K562 (cell line): ENCODE measurements around the gene ZFPM1. TPM values are rescaled to one million over a fixed set of nuclear protein-coding genes. Genes with fewer than 3 reads are reported as not detected.

Experiments used
- ATAC-seq: fragments of 200-7000 bp; cut with Tn5 transposase; 3 replicates; pipeline ENCODE4 v1.9.1; 2020; ENCODE audit warnings: moderate library complexity
- BruUV-seq: library from RNA; stranded (reverse); fragments of 400-500 nt; replicated peaks from 2 replicates; lab custom pipeline; 2021; lab: Mats Ljungman, UMichigan
- CTCF ChIA-PET: fragments of 300-600 bp; formaldehyde crosslinking; extraction: SDS; loops from one replicate; lab custom pipeline; 2021; ENCODE audit warnings: low intra/inter-chr PET ratio; lab: Yijun Ruan, JAX
- POLR2A ChIA-PET: fragments of 300-600, 350-650 bp; sonication (Branson Sonifier 250); formaldehyde crosslinking; extraction: SDS; loops from one replicate; lab custom pipeline; 2021; ENCODE audit warnings: antibody characterized with exemption, inconsistent platforms; lab: Yijun Ruan, JAX
- DNase-seq, 4 experiments: peaks; one replicate each; pipeline versions ENCODE4 v3.0.0 to v3.0.0-alpha.2; 2011 to 2018; ENCODE audit warnings: low spot score in 3 of 4, mixed read lengths in 3 of 4; ENCODE audit errors: extremely low read depth in 1 of 4
- FAIRE-seq: peaks from 2 replicates; lab custom pipeline; 2011; peaks lifted over from hg19 to GRCh38; lab: Jason Lieb, UNC
- H2AFZ ChIP-seq: 2 replicates; pipeline ENCODE4 v1.6.0; 2011; ENCODE audit warnings: low read depth, low read length, control low read depth, inconsistent platforms
- H3K27ac ChIP-seq: fragments of 200-600 bp; 3 replicates; pipeline ENCODE4 v1.8.0; 2011; ENCODE audit warnings: low read depth, mild to moderate bottlenecking, control low read depth, inconsistent platforms, low read length, moderate library complexity, mixed read lengths; ENCODE audit errors: extremely low read depth
- H3K27me3 ChIP-seq, 2 experiments: fragments of 300-600 bp in 1 of 2; 2 replicates in 1 of 2; 3 replicates in 1 of 2; pipeline versions ENCODE4 v1.6.0 to v1.8.0; 2011; ENCODE audit warnings: inconsistent platforms in 2 of 2, low read length in 2 of 2, mild to moderate bottlenecking in 1 of 2, mixed read lengths in 1 of 2, moderate library complexity in 1 of 2; ENCODE audit not compliant: control insufficient read depth in 2 of 2, insufficient read depth in 2 of 2
- H3K36me3 ChIP-seq: fragments of 300-600 bp; 3 replicates; pipeline ENCODE4 v1.8.0; 2011; ENCODE audit warnings: mild to moderate bottlenecking, low read length, inconsistent platforms; ENCODE audit not compliant: control insufficient read depth, insufficient read depth
- H3K4me1 ChIP-seq, 2 experiments: fragments of 200-600 bp in 1 of 2; replicated peaks in 1 of 2; 2 replicates in 1 of 2; 3 replicates in 1 of 2; pipeline versions ENCODE4 v1.5.1 to v1.8.0; 2011; ENCODE audit warnings: inconsistent platforms in 2 of 2, low read length in 2 of 2, mild to moderate bottlenecking in 1 of 2, mixed read lengths in 1 of 2, moderate library complexity in 1 of 2; ENCODE audit not compliant: control insufficient read depth in 2 of 2, insufficient read depth in 2 of 2
- H3K4me2 ChIP-seq: 2 replicates; pipeline ENCODE4 v1.6.1; 2011; ENCODE audit warnings: low read length, control low read depth, inconsistent platforms, mixed read lengths; ENCODE audit not compliant: insufficient read depth
- H3K4me3 ChIP-seq: fragments of 200-600 bp; sonication (generic), shearing (Covaris generic); 2 replicates; pipeline ENCODE4 v1.5.1; 2016; ENCODE audit warnings: control low read depth, inconsistent platforms
- H3K79me2 ChIP-seq: fragments of 200-600 bp; 3 replicates; pipeline ENCODE4 v1.8.0; 2011; ENCODE audit warnings: low read length, inconsistent platforms; ENCODE audit not compliant: control insufficient read depth, insufficient read depth
- H3K9ac ChIP-seq, 2 experiments: 2 replicates each; pipeline versions ENCODE4 v1.6.0 to v1.6.1; 2011; ENCODE audit warnings: low read depth in 2 of 2, low read length in 2 of 2, control low read depth in 1 of 2, inconsistent platforms in 1 of 2, mild to moderate bottlenecking in 1 of 2, mixed read lengths in 1 of 2; ENCODE audit not compliant: insufficient read depth in 1 of 2
- H3K9me1 ChIP-seq: one replicate; pipeline ENCODE4 v1.6.0; 2011; ENCODE audit warnings: inconsistent platforms, mild to moderate bottlenecking, low read length, moderate library complexity; ENCODE audit not compliant: control insufficient read depth, insufficient read depth
- H3K9me3 ChIP-seq: replicated peaks from 2 replicates; pipeline ENCODE4 v1.5.1; 2011; ENCODE audit warnings: low read depth, low read length, inconsistent platforms; ENCODE audit not compliant: control insufficient read depth, insufficient read depth
- H4K20me1 ChIP-seq: replicated peaks from 2 replicates; pipeline ENCODE4 v1.6.1; 2011; ENCODE audit warnings: low read length, inconsistent platforms, mixed read lengths; ENCODE audit not compliant: control insufficient read depth, insufficient read depth
- DMBX1 ChIP-seq: fragments of 250-450 bp; sonication (Bioruptor Pico); IDR thresholded peaks from 2 replicates; pipeline ENCODE4 v1.8.0; 2022; ENCODE audit warnings: inconsistent platforms, mild to moderate bottlenecking, moderate library complexity, borderline replicate concordance
- GABPB1 ChIP-seq: sonication (generic); formaldehyde crosslinking; IDR thresholded peaks from 2 replicates; pipeline ENCODE4 v1.8.0; 2022; ENCODE audit warnings: mild to moderate bottlenecking, missing genetic modification reagents
- HMGN3 ChIP-seq: IDR thresholded peaks from 2 replicates; pipeline ENCODE4 v1.6.1; 2011; ENCODE audit warnings: borderline replicate concordance, low read depth, mild to moderate bottlenecking, mixed read lengths, low read length; ENCODE audit not compliant: insufficient read length; ENCODE audit errors: extremely low read depth
- ZNF316 ChIP-seq: fragments of 450-650 bp; IDR thresholded peaks from 2 replicates; pipeline ENCODE4 v1.6.1; 2016
- WGBS: fragments of 100-300 bp; shearing (Covaris generic); methylation state at CpG from one replicate; pipeline ENCODE4 v1.1.6; 2016; ENCODE audit warnings: low coverage, mixed read lengths; ENCODE audit not compliant: insufficient coverage; ENCODE audit errors: missing lambda C conversion rate; 5-methylcytosine and 5-hydroxymethylcytosine counted together
- in situ Hi-C: fragments of 300-500 bp; cut with MboI; formaldehyde crosslinking; loops from 4 replicates; pipeline ENCODE4 v1.15.0; 2018; ENCODE audit warnings: inconsistent platforms, mixed read lengths
- intact Hi-C: fragments of 100-400 bp; cut with micrococcal nuclease; formaldehyde crosslinking; loops from 2 replicates; pipeline ENCODE4 v1.14.2; 2022
- polyA plus RNA-seq, 8 experiments: library from polyadenylated mRNA; depleted of rRNA in 4 of 8; stranded (reverse) in 5 of 8; unstranded in 3 of 8; fragments of >200 nt; fragmentation: Nextera tagmentation in 2 of 8; fragmentation: Illumina TruSeq in 1 of 8; extraction: Ambion mirVana in 2 of 8; extraction: Trizol in 1 of 8; gene quantifications; 2 replicates each; pipeline versions ENCODE4 v1.2.1 to v1.2.3, GENCODE V29; 2011 to 2014; ENCODE audit warnings: inconsistent platforms in 1 of 8, missing spikeins in 1 of 8
- total RNA-seq, 7 experiments: library from RNA; depleted of rRNA in 6 of 7; stranded (reverse); fragments of >200 nt in 6 of 7; fragmentation: Illumina TruSeq in 2 of 7; extraction: Trizol in 2 of 7; gene quantifications; 2 replicates each; pipeline versions ENCODE4 v1.2.1 to v1.2.3, GENCODE V29; 2011 to 2021; ENCODE audit warnings: low replicate concordance in 1 of 7
- TF ChIP-seq, protein P1 (sequence below): fragments of 200-800 bp; sonication (Bioruptor generic); IDR thresholded peaks from 2 replicates; pipeline ENCODE4 v1.6.1; 2017; ENCODE audit warnings: missing genetic modification characterization, missing compliant biosample characterization
- TF ChIP-seq, protein P2 (sequence below), 2 experiments: IDR thresholded peaks; 2 replicates each; pipeline ENCODE4 v1.6.1; 2012; ENCODE audit warnings: improper control_type of control experiment in 2 of 2, low read depth in 2 of 2, low read length in 2 of 2, borderline replicate concordance in 1 of 2
- TF ChIP-seq, protein P3 (sequence below): IDR thresholded peaks from 2 replicates; pipeline ENCODE4 v1.6.1; 2011; ENCODE audit warnings: borderline replicate concordance, low read depth, mild to moderate bottlenecking, moderate library complexity, low read length; ENCODE audit not compliant: insufficient read depth, poor library complexity, severe bottlenecking
- TF ChIP-seq, protein P4 (sequence below): sonication (generic); formaldehyde crosslinking; IDR thresholded peaks from 2 replicates; pipeline ENCODE4 v1.8.1; 2023; ENCODE audit warnings: mild to moderate bottlenecking, missing genetic modification reagents

Gene ZFPM1
- total and polyA plus RNA-seq, 9 of the 15 experiments (the other 6 are each of a cell fraction or from before 2014, with no cell fraction given), result 0.03 to 35.9 (median 1.4) TPM

DNA sequence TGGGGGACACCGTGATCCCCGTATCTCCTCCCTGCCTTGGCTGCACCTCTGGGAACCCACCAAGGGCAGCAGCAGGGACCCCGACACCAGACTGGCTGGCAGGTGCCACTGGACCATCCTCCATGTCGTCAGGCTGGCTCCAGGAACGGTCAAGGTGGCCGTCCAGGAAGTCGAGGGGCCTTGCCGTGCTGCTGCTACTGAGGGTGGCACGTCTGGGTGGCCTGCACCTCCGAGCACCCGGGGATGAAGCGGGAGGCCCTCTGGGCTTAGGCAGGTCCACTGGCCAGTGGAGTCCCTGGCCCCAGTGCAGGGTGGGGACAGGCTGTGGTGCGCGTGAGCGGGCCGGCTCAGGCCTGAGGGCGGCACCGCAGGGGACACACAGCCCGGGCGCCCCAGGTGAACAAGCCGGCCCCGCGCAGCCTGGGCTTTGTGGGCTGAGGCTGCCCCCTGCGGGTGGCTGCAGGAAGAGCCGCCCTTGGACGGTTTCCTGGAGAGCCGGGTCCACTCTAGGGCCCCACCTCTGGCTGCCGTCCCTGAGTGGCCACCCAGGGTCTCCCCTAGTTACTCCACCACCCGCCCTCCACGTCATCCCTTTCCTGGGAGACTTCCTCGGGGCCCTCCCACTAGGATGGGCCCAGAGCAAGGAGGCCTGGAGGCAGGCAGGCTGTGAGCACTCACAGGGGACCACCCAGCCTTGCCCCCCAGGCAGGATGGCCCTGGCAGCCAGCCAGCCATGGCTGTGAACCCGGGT lies 74.3 kb downstream of the ZFPM1 start:
- Histone ChIP-seq H3K4me3 (no peak overlapping the region), H3K4me2 (no peak overlapping the region), H3K4me1 (peaks cover 40 to 100% of the 10 kb centered on the region in 2 experiments), H2AFZ (peak overlapping the region; percentile 48), H3K9me3 (no peaks in the 10 kb centered on the region), H3K27me3 (no peaks in the 10 kb centered on the region), H3K27ac (no peak overlapping the region), H3K9ac (peak overlapping the region in 1 of 2 experiments; percentile 86; a peak in 2 of 4 replicates), H3K79me2 (peaks cover 5% of the 10 kb centered on the region; the same call in 1 of the 3 replicates), H3K36me3 (peaks cover 66% of the 10 kb centered on the region; the same call in 2 of the 3 replicates), H4K20me1 (peaks cover 3% of the 10 kb centered on the region; the same call in 1 of the 2 replicates), H3K9me1 (no peaks in the 10 kb centered on the region)
- FAIRE-seq (no peak), DNase-seq (peak; percentile 88 to 93 (median 90)), ATAC-seq (peak; percentile 88)
- WGBS, result 45% methylated on average over 30 of the region's 32 CpGs
- in situ Hi-C loops, result loop anchor here (10.0 kb wide), 1 partner anchor 83 kb away; no protein-coding TSS in a partner anchor
- ChIA-PET CTCF (interaction anchor here (0.6 to 6.2 kb wide), 10 partner anchors 35 to 1202 kb away, joined by 3 to 108 read pairs (median 4); no protein-coding TSS in a partner anchor), POLR2A (interaction anchor here (0.7 to 2.0 kb wide), 3 partner anchors 9 to 92 kb away, joined by 3 to 7 read pairs (median 3); no protein-coding TSS in a partner anchor)
- intact Hi-C loops, result loop anchor here (1.0 to 5.0 kb wide), 3 partner anchors 35 to 84 kb away; no protein-coding TSS in a partner anchor
- BruUV-seq, result no TSS peak
- TF ChIP-seq, protein P1, sequence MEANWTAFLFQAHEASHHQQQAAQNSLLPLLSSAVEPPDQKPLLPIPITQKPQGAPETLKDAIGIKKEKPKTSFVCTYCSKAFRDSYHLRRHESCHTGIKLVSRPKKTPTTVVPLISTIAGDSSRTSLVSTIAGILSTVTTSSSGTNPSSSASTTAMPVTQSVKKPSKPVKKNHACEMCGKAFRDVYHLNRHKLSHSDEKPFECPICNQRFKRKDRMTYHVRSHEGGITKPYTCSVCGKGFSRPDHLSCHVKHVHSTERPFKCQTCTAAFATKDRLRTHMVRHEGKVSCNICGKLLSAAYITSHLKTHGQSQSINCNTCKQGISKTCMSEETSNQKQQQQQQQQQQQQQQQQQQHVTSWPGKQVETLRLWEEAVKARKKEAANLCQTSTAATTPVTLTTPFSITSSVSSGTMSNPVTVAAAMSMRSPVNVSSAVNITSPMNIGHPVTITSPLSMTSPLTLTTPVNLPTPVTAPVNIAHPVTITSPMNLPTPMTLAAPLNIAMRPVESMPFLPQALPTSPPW (CRISPR knock-in tag), result peak; percentile 52
- no peak for TF ChIP-seq ZNF316
- TF ChIP-seq, protein P2, sequence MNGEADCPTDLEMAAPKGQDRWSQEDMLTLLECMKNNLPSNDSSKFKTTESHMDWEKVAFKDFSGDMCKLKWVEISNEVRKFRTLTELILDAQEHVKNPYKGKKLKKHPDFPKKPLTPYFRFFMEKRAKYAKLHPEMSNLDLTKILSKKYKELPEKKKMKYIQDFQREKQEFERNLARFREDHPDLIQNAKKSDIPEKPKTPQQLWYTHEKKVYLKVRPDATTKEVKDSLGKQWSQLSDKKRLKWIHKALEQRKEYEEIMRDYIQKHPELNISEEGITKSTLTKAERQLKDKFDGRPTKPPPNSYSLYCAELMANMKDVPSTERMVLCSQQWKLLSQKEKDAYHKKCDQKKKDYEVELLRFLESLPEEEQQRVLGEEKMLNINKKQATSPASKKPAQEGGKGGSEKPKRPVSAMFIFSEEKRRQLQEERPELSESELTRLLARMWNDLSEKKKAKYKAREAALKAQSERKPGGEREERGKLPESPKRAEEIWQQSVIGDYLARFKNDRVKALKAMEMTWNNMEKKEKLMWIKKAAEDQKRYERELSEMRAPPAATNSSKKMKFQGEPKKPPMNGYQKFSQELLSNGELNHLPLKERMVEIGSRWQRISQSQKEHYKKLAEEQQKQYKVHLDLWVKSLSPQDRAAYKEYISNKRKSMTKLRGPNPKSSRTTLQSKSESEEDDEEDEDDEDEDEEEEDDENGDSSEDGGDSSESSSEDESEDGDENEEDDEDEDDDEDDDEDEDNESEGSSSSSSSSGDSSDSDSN (IDR thresholded peaks at IDR 0.05; ENCODE audit: borderline replicate concordance in 1 of 2, low read depth in 2 of 2, low read length in 2 of 2), result no peak
- TF ChIP-seq, protein P3, sequence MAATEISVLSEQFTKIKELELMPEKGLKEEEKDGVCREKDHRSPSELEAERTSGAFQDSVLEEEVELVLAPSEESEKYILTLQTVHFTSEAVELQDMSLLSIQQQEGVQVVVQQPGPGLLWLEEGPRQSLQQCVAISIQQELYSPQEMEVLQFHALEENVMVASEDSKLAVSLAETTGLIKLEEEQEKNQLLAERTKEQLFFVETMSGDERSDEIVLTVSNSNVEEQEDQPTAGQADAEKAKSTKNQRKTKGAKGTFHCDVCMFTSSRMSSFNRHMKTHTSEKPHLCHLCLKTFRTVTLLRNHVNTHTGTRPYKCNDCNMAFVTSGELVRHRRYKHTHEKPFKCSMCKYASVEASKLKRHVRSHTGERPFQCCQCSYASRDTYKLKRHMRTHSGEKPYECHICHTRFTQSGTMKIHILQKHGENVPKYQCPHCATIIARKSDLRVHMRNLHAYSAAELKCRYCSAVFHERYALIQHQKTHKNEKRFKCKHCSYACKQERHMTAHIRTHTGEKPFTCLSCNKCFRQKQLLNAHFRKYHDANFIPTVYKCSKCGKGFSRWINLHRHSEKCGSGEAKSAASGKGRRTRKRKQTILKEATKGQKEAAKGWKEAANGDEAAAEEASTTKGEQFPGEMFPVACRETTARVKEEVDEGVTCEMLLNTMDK, result peak; percentile 40
- no peak; the same call in 1 of the 2 replicates for TF ChIP-seq GABPB1
- no peak for TF ChIP-seq DMBX1 (CRISPR knock-in tag)
- TF ChIP-seq HMGN3, result peak; percentile 32
- TF ChIP-seq, protein P4, sequence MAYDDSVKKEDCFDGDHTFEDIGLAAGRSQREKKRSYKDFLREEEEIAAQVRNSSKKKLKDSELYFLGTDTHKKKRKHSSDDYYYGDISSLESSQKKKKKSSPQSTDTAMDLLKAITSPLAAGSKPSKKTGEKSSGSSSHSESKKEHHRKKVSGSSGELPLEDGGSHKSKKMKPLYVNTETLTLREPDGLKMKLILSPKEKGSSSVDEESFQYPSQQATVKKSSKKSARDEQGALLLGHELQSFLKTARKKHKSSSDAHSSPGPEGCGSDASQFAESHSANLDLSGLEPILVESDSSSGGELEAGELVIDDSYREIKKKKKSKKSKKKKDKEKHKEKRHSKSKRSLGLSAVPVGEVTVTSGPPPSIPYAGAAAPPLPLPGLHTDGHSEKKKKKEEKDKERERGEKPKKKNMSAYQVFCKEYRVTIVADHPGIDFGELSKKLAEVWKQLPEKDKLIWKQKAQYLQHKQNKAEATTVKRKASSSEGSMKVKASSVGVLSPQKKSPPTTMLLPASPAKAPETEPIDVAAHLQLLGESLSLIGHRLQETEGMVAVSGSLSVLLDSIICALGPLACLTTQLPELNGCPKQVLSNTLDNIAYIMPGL (CRISPR knock-in tag), result no peak
